NCI-H146 treated with DMSO at 0.1 percent for 48 hours (cell line): ENCODE results near the gene RRBP1.

ENCODE experiments used
- DNase-seq: peaks from one replicate; lab custom pipeline; 2025; ENCODE audit not compliant: unreplicated experiment; lab: John Stamatoyannopoulos, UW

RRBP1 gene

GRCh38 chr20:17683218-17684076, 1.4 kb upstream of the RRBP1 start:
- no peak for DNase-seq

- DNase-seq = no peak
Measured at GRCh38 chr20:17682889-17683198, 802 bp upstream of the RRBP1 start.

GRCh38 chr20:17681726-17682102, 328 bp downstream of the RRBP1 start:
- DNase-seq = no peak

- peak; percentile 28 for DNase-seq
Measured at GRCh38 chr20:17680836-17681725, 961 bp downstream of the RRBP1 start.

GRCh38 chr20:17679941-17680835, 1.9 kb downstream of the RRBP1 start:
- no peak for DNase-seq

GRCh38 chr20:17678886-17679285, 3.2 kb downstream of the RRBP1 start:
- DNase-seq = no peak

- no peak for DNase-seq
Measured at GRCh38 chr20:17678295-17678694, 3.7 kb downstream of the RRBP1 start.

- no peak for DNase-seq
Measured at GRCh38 chr20:17676942-17677341, 5.1 kb downstream of the RRBP1 start.

GRCh38 chr20:17676378-17676759, 5.7 kb downstream of the RRBP1 start:
- no peak for DNase-seq

- no peak for DNase-seq
Measured at GRCh38 chr20:17675519-17676377, 6.3 kb downstream of the RRBP1 start.

- DNase-seq = no peak
Measured at GRCh38 chr20:17674722-17675518, 7.1 kb downstream of the RRBP1 start.

- no peak for DNase-seq
Measured at GRCh38 chr20:17673084-17673483, 9.0 kb downstream of the RRBP1 start.

- DNase-seq = no peak
Measured at GRCh38 chr20:17671565-17671964, 10.5 kb downstream of the RRBP1 start.

GRCh38 chr20:17671011-17671410, 11.0 kb downstream of the RRBP1 start:
- no peak for DNase-seq

- DNase-seq = no peak
Measured at GRCh38 chr20:17669306-17669931, 12.6 kb downstream of the RRBP1 start.

GRCh38 chr20:17668432-17668831, 13.6 kb downstream of the RRBP1 start:
- DNase-seq = no peak

- DNase-seq = no peak
Measured at GRCh38 chr20:17667445-17667844, 14.6 kb downstream of the RRBP1 start.

- DNase-seq = no peak
Measured at GRCh38 chr20:17666481-17666880, 15.6 kb downstream of the RRBP1 start.

- DNase-seq = no peak
Measured at GRCh38 chr20:17665756-17666155, 16.3 kb downstream of the RRBP1 start.
